Measurements from ENCODE around the gene DIPK2A.

- TF ChIP-seq CTCF (conservative IDR thresholded peaks at IDR 0.05) (no peak), ZFX (IDR thresholded peaks at IDR 0.05) (no peak)
These were observed 16.5 kb upstream of the DIPK2A start for GRCh38 chr3:143955113-143955512.
